OCI-M2 (cell line): ENCODE results near the gene SRP9.
"Not testable (repeated sequence)": the region's sequence is repeated elsewhere in the genome, so short reads cannot be mapped to it uniquely, and the experiment has no call there.

ENCODE experiments used
- DNase-seq: peaks from one replicate; lab custom pipeline; 2025; ENCODE audit not compliant: unreplicated experiment; lab: John Stamatoyannopoulos, UW

SRP9 gene

DNA sequence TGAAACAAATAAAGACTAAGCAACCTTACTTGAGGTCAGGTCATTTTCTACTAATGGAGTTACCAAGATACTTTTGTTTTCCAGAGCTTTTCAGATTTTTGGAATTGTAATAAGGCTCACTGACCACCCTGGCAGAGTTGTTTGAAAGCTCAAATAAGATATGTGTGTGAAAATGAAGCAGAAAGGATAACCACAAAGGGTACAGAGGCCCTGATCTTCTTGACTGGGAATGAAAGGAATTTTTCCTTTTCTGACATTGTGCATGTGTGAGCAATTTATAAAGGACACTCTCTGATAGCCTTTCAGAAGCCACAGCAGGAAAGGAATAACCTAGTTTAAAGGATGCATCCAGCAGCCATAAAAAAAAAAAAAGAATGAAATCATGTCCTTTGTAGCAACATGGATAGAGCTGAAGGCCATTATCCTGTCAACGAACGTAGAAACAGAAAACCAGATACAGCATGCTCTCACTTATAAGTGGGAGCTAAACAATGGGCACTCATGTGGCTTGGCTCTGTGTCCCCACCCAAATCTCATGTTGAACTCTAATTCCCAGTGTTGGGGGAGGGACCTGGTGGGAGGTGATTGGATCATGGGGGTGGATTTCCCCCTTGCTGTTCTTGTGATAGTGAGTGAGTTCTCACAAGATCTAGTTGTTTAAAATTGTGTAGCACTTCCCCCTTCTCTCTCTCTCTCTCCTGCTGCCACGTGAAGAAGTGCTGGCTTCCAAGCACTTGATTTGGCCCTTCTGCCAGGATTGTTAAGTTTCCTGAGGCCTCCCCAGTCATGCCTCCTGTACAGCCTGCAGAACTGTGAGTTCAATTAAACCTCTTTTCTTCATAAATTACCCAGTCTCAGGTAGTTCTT is 3.1 kb upstream of the SRP9 start:
- DNase-seq = no peak

DNA sequence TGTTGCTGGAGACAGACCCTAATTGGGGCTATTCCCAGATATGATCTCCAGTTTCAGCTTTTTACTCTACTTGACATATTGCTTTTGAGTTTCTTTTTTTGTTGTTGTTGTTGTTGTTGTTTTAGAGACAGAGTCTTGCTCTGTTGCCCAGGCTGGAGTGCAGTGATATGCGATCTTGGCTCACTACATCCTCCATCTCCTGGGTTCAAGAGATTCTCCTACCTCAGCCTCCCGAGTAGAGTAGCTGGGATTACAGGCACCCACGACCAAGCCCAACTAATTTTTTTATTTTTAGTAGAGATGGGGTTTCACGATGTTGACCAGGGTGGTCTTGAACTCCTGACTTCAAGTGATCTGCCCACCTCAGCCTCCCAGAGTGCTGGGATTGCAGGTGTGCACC is 1.3 kb upstream of the SRP9 start:
- no peak for DNase-seq

DNA sequence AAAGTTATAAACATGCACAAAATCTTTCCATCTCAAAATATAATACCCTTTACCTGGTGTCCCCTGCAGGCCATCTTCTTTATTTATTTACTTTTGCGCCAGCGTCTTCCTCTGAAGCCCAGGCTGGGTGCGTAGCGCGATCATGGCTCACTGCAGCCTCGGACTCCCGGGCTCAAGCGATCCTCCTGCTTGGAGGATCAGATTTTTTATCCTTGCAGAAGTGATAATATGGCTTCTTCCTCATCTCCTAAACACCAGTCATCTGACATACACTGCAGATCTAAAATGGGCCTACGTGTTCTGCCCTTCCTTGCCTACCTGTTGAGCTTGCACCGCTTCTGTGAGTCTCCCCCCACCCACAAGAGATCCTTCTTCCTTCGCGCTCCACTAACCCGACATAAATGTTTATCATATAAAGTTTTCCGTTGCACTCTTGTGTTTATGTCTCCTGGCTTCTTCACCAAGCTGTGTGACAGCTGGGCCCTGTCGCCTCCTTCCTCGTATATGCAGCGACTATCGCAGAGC is 506 bp upstream of the SRP9 start:
- no peak for DNase-seq

DNA sequence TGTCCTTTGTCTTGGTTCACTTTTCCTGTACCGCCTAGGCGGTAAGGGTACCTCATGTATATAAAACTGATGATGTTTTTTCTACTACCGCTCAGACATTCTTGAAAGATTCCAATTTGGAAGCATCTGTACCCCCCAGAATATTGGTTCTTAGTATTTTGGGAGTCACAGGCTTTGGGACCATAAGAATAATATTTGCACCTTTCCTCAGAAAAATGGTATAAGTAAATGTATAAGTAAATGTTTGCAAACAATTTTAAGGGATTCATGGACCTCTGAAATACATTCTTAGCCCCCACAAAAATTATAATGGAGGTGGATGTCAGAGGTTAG is 677 bp downstream of the SRP9 start:
- DNase-seq = no peak

DNA sequence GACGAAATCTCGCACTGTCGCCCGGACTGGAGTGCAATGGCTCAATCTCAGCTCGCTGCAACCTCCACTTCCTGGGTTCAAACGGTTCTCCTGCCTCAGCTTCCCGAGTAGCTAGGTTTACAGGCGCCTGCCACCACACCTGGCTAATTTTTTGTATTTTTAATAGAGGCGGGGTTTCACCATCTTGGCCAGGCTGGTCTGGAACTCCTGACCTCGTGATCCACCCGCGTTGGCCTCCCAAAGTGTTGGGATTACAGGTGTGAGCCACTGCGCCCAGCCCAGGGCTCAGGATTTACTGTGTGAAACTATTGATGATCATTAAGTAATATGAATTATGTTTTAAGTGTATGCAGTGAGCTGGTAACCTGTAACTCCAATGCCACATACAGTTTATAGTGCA is 1.5 kb downstream of the SRP9 start:
- DNase-seq = not testable (repeated sequence)

DNA sequence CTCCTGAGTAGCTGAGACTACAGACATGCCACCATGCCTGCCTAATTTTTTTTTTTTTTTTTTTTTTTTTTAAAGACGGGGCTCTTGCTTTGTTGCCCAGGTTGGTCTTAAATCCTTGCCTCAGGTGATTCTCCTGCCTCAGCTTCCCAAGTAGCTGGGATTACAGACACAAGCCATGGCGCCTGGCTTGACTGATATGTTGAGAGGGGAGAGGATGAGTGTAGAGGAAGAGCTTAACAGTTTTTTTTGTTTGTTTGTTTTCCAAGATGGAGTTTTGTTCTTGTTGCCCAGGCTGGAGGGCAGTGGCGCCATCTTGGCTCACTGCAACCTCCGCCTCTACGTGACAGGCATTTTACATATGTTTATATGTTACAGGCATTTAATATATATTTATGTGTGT is 2.5 kb downstream of the SRP9 start:
- no peak for DNase-seq

DNA sequence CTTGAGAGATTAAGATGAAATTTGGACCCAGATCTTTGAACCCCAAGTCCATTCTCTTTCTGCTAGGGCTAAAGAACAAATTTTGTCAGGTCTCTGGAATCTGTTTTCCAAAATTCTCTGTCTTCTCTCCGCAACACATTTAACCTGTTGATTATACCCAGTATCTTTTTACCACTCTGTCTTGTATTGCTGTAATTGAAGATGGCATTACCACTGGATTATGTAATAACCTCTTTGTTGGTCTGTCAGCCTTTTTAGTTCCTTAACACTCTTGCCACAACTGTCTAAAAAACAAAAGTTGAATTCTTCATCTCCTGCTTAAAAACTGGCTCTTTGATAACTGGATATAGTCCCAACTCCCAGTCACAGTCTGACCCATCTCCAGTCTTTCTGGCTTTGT is 3.0 kb downstream of the SRP9 start:
- DNase-seq = no peak

DNA sequence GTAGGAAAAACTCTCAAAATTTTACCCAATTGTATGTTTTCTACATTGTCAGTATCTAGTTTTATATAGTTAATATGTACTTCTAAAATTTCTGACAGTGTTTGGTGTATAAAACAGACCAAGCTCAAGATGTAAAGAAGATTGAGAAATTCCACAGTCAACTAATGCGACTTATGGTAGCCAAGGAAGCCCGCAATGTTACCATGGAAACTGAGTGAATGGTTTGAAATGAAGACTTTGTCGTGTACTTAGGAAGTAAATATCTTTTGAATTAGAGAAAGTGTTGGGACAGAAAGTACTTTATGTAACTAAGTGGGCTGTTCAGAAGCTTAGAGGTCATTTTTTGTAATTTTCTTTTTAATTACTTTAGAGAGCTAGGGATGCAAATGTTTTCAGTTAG is 11.5 kb downstream of the SRP9 start:
- not testable (repeated sequence) for DNase-seq

DNA sequence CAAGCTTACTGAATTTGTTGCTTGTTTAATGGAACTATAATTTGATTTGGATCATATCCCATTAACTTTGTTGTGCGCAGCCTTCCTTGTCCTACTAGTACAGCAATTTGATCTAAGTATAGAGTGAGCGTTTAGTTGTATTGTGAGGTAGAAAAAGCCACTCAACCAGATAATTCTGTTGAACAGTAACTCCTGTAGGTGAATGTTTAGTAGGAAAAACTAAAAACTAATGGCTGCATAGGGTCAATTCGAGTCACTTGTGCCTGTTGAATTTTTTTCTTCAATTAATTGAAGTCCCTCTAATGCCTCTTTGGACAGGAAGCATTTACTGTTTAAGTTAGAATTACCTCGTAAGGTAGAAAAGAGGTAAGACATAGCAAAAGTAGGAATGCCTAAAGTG is 17.3 kb downstream of the SRP9 start:
- no peak for DNase-seq

DNA sequence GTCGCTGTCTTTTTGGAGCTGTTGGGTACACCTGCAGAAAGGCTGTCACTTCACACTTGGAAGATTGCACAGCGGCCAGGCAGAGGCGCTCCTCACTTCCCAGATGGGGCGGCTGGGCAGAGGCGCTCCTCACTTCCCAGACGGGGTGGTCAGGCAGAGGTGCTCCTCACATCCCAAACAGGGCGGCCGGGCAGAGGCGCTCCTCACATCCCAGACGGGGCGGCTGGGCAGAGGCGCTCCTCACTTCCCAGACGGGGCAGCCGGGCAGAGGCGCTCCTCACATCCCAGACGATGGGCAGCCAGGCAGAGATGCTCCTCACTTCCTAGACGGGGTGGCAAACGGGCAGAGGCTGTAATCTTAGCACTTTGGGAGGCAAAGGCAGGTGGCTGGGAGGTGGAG is 18.5 kb downstream of the SRP9 start:
- not testable (repeated sequence) for DNase-seq

DNA sequence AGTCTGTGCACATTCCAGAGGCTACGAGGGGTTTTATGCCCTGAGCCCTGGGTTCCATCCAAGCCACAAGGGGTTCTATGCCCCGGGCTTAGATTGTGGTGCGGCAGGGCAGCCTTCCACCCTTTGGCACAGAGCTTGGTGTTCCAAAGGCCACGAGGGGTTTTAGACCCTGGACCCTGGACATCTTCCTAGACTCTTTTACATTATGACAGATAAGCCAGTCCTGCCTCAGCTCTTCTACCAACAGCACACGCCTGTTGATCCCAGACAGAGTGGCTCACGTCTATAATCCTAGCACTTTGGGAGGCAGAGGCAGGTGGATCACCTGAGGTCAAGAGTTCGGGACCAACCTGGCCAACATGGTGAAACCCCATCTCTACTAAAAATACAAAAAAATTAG is 23.5 kb downstream of the SRP9 start:
- DNase-seq = not testable (repeated sequence)

DNA sequence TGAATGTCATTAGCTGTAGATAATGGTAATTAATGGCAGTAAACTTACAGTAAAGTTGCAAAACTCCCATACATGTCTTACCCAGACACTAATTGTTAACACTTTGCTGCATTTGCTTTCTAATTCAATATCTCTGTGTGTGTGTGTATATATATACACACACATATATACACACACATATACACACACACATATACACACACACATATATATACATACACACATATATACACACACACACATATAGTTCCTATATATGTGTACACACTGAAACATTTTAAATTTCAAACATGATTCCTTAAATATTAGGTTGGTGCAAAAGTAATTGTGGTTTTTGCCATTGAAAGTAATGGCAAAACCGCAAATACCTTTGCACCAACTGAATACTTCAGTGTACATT is 28.6 kb downstream of the SRP9 start:
- DNase-seq = no peak

DNA sequence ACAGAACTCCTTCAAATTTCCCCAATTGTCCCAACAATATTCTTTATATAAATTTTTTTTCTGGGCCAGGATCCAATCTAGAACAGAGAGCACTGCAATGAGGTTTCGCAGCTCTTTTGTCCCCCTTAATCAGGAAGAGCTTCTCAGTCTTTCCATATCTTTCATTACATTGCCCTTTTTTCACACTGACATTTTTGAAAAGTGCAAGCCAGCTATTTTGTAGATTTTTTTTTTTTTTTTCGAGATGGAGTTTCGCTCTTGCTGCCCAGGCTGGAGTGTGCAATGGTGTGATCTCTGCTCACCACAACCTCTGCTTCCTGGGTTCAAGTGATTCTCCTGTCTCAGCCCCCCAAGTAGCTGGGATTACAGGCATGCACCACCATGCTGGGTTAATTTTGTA is 29.1 kb downstream of the SRP9 start:
- DNase-seq = not testable (repeated sequence)

DNA sequence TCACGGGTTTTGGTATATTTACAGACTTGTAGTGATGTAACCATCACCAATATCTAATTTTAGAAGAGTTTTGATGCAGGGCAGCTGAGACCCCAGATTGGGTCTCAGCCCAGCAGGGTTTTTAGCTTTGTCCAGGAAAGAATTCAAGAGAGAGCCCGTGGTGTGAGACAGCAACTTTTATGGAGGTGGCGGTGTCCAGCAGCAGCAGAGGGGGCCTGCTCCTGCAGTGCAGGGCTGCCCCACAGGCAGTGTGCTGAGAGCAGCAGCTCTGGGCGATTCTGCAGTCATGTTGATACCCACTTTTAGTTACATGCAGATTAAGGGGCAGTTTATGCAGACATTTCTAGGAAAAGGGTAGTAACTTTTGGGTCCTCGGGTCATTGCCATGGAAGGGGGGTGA is 30.5 kb downstream of the SRP9 start:
- DNase-seq = no peak

DNA sequence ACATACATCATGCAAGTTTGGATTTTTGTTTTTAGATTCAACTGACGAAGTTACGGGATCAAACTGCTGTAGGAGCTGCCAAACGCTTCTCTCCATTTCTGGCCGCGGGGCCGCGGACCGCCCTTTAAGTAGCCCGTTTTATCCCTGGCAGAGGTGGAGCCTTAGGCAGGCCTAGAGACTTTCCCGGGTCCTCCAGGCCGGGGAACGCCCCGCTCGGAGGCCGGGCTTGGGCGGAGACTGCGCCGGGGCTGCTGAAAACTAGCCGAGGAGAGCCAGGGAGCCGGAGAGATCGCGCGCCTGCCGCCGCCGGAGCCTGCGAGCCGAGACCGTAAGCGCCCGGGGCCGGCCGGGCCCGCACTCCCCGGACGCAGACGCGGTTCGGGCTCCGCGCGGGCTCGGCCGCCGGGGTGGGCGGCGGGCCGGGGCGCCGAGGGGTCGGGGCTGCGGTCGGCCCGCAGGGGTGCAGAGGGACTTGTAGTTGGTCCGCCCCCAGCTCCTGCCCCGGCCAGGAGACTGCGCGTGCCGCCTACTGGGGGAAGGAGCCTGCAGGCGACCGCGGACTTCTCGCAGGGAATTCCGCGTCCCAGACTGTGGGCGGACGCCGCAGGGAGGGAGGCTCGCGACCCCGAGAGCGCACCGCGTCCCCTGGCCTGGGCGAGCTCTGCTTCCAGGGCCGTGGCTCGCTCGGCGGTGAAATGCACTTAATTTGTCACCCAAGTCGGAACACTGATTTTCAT is 32.4 kb downstream of the SRP9 start, which contains the start of gene EPHX1:
Gene EPHX1, plus strand, starts transcription at position 283 of the 737 bp plus-strand sequence. CDS start 18,606 bp downstream, outside the sequence.
- no peak for DNase-seq

DNA sequence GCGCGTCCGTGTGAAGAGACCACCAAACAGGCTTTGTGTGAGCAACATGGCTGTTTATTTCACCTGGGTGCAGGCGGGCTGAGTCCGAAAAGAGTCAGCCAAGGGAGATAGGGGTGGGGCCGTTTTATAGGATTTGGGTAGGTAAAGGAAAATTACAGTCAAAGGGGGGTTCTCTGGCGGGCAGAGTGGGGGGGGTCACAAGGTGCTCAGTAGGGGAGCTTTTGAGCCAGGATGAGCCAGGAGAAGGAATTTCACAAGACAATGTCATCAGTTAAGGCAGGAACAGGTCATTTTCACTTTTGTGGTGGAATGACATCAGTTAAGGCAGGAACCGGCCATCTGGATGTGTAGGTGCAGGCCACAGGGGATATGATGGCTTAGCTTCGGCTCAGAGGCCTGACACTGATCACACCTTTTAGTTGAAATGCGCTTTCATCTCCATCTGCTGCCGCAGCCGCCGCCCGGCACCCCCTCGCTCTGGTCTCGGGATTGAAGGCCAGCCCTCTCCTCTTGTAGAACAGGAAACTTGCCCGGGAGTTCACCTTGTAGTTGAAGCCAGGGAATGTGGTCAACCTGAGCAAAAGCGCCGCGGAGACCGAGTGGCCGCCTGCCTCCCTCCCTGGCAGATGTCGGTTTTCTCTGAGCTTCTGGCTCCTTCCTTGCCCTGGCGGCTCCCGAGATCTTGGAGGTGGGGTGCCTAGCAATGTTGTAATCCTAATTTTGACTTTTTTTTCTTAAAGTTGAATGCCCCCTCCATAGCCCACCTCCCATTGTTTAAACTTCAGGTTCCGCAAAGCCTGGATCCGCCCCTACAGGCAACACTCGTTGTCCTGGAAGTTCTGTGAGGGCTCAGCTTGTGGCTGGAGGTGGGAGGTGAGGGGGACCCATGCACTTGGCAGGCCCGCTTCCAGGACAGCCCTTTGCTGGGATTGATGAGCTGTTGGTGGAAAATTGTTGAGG is 33.2 kb downstream of the SRP9 start:
- DNase-seq = not testable (repeated sequence)

DNA sequence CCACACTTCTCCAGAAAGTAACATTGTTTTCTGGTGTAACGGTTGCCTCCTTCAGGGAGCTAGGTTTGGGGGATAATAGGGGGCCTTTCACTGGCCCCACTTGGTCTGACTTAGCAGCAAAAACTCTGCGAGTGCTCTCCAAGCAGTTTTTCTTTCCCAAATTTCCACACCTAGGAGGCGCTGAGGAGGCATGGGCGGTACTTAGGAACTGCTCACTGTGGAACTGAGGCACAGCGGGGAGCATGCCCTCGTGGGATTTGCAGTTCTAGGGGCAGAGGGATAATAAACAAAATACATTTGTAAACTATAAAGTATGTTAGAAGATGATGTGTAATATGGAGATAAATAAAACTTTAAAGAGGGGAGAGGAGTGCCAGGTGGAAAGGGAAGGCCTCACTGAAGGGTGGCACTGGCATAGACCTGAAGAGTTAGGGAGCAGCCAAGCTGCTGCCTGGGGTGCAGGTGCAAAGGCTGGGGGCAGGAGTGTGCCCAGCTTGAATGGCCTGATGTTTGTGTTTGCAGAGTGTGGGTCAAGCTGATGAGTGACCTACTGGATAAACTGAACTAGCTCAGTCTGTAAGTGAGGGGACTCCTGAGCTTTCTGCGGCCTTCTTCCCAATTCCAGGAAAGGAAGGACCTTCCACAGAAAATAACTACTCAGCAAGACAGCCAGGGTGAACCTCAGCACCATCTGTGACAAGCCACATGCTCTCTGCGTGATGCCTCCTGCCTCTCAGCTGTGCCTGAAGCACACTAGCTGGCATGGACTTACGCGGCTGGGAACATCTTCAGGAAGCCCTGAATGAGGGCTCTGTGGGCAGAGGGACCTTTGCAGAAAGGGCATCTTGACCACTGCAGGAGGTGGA is 34.2 kb downstream of the SRP9 start:
- no peak for DNase-seq

DNA sequence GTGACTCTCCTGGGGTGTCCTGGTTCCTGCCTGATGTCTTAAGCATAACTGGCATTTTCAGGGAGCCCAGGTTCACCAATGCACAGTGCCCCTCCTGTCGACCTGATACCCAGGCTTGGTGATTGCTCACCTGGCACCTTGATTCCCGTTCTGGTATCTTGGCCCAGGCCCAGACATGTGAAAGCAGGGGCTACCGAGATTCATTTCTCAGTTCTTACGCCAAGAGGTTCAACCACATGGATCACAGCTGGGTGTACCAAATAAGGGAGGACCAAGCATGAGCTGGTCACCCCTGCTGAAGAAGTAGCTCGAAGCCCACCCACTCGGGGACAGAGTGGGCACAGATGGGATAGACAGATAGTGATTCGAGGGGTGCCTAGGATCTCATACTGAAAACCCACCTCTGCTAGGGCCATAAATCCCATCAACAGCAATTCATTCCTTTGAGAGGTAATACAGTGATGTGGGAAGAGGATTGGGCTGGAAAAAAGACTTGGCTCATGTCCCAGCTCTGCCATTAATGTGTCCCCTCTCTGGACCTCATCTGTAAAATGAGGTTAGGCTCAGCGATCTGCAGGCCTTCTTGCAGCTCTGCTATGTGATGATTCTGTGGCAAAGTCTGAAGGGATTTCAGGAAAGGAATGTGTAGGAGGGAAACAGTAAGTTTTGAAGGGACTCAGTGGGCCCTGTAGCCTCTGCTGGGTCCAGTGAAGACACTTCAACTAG is 35.0 kb downstream of the SRP9 start:
- DNase-seq = no peak

DNA sequence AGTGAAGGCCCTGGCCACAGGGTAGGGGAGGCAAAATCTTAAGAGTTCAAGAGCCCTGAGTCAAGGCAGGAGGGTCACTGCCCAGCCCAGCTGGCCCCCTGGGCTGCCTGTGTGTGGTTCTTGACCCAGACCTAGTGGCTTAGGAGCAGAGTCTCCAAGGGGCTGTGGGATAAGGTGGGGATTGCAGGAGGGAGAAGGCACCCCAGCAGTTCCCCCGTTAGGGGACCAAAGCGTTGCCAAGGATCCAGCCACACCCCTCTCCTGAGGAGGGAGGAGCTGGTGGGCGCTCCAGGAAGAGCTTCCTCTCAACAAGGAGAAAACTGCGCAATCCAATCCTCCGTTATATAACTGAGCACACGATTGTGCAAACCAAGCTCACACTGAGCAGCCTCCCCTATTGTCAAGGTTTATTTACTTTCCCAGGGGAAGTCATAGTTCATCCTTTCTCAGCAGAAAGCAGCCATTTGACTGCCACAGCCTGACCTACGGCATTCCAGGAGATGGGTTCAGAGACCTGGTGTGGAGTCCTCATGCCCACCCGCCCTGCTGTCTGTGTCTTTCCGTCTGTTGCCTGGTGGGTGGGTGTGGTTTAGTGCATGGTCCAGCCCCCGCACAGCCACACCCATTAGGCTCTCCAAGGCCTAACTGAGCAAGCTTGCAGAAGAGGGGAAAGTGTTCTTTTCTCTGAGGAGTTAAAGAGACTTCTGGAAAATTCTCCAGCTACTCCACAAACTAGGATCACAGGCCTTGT is 35.8 kb downstream of the SRP9 start:
- no peak for DNase-seq
